Adrenal gland (tissue), 5 donors: Measurements from ENCODE around the gene SKOR1.

Source experiments
- POLR2A ChIP-seq, 2 donors: fragments of 450-650 bp; IDR thresholded peaks; one replicate each; pipeline ENCODE4 v1.6.1; 2017; ENCODE audit warnings: antibody characterized with exemption in 2 of 2, mild to moderate bottlenecking in 2 of 2, moderate library complexity in 1 of 2
- TF ChIP-seq, protein P1 (sequence below), 6 experiments: fragments of 450-650 bp in 4 of 6; fragments of 200-600 bp in 2 of 6; sonication (generic) in 1 of 6; IDR thresholded peaks; 1 replicate in 5 of 6; 2 replicates in 1 of 6; pipeline versions ENCODE4 v1.5.1 to v1.8.0; 2016 to 2021; ENCODE audit warnings: antibody characterized with exemption in 6 of 6, mild to moderate bottlenecking in 2 of 6, moderate library complexity in 1 of 6
- donor health status: DM: no; HTN: no; CAD: no.

DNA sequence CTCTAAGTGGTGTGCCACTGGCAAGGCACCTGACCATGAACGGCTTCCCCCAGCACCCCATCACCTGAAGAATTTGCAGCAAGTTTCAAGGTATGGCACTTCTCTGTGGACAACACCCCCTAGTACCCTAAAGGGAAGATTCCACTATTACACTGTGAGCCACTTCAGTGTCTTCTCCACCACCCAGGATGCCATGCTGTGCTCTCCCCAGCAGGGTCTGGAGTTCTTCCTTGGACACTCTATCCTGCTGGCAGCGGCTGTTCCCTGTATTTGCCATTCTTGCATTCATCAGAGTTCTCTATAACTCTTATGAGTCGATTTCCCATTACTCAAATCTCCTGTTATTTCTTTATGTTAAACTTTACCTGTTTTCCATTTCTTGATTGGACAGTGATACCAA lies 48.5 kb downstream of the SKOR1 start:
- TF ChIP-seq, protein P1, sequence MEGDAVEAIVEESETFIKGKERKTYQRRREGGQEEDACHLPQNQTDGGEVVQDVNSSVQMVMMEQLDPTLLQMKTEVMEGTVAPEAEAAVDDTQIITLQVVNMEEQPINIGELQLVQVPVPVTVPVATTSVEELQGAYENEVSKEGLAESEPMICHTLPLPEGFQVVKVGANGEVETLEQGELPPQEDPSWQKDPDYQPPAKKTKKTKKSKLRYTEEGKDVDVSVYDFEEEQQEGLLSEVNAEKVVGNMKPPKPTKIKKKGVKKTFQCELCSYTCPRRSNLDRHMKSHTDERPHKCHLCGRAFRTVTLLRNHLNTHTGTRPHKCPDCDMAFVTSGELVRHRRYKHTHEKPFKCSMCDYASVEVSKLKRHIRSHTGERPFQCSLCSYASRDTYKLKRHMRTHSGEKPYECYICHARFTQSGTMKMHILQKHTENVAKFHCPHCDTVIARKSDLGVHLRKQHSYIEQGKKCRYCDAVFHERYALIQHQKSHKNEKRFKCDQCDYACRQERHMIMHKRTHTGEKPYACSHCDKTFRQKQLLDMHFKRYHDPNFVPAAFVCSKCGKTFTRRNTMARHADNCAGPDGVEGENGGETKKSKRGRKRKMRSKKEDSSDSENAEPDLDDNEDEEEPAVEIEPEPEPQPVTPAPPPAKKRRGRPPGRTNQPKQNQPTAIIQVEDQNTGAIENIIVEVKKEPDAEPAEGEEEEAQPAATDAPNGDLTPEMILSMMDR (IDR thresholded peaks at IDR 0.05), result no peak
- TF ChIP-seq POLR2A (IDR thresholded peaks at IDR 0.05), result no peak
